Testis (tissue), 2 donors: ENCODE results near the gene CAMTA1.

Experiments
- CTCF ChIP-seq, 3 experiments: fragments of 450-650 bp in 2 of 3; fragments of 200-600 bp in 1 of 3; sonication (generic) in 1 of 3; IDR thresholded peaks; one replicate each; pipeline ENCODE4 v1.5.1; 2016 to 2019; ENCODE audit warnings: antibody characterized with exemption in 3 of 3, mild to moderate bottlenecking in 2 of 3, moderate library complexity in 1 of 3
- POLR2A ChIP-seq: fragments of 450-650 bp; IDR thresholded peaks from one replicate; pipeline ENCODE4 v1.6.1; 2017; ENCODE audit warnings: antibody characterized with exemption, mild to moderate bottlenecking, moderate library complexity

DNA sequence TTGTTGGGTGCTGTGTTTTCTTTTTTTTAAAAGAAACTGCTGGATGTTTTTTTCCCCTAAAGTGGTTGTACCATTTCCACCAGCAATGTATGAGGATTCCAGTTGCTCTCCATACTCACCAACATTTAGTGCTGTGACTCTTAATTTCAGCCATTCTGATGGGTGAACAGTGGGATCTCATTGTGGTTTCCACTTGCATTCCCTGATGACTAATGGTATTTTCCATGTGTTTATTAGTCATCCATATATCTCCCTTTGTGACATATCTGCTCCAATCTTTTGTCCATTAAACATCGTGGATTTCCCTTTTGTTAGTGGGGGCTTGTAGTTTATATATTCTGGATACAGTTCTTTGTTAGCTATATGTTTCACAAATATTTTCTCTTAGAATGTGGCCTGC, 206.0 kb downstream of the CAMTA1 start:
- no peak for TF ChIP-seq CTCF (IDR thresholded peaks at IDR 0.05)
- no peak for TF ChIP-seq POLR2A
